Measurements from ENCODE around the gene DYNC1H1.

GRCh38 chr14:102013669-102014200, 49.4 kb downstream of the DYNC1H1 start:
- TF ChIP-seq CTCF (optimal IDR thresholded peaks at IDR 0.05 in 1 of 3, IDR thresholded peaks at IDR 0.05 in 1 of 3, conservative IDR thresholded peaks at IDR 0.05 in 1 of 3; ENCODE audit: extremely low read depth in 1 of 3, insufficient read depth in 2 of 3, low read length in 3 of 3) (no peak), EZH2 (IDR thresholded peaks at IDR 0.05; ENCODE audit: low read length) (no peak)
